Left lung (tissue), 10 donors: ENCODE measurements around the gene MCM7. TPM values are rescaled to one million over a fixed set of nuclear protein-coding genes. Genes with fewer than 3 reads are reported as not detected.
"Not testable (repeated sequence)": the region's sequence is repeated elsewhere in the genome, so short reads cannot be mapped to it uniquely, and the experiment has no call there.

ENCODE experiments used
- ATAC-seq: fragments of 200-7000 bp; cut with Tn5 transposase; one replicate; pipeline ENCODE4 v1.9.1; 2020; ENCODE audit warnings: moderate library complexity
- DNase-seq, 4 donors: peaks; one replicate each; pipeline ENCODE4 v3.0.0-alpha.2; 2013 to 2020
- H3K27ac ChIP-seq, 2 donors: fragments of 200-600 bp; sonication (generic) in 1 of 2; one replicate each; pipeline versions ENCODE4 v1.5.0 to v1.8.0; 2020 to 2021
- H3K27me3 ChIP-seq, 2 donors: fragments of 200-600 bp; sonication (generic) in 1 of 2; one replicate each; pipeline versions ENCODE4 v1.5.0 to v1.8.0; 2020 to 2021
- H3K36me3 ChIP-seq, 2 donors: fragments of 200-600 bp; sonication (generic) in 1 of 2; one replicate each; pipeline versions ENCODE4 v1.5.0 to v1.8.0; 2020 to 2021
- H3K4me1 ChIP-seq, 2 donors: fragments of 200-600 bp; one replicate each; pipeline ENCODE4 v1.8.0; 2021
- H3K4me3 ChIP-seq, 2 donors: fragments of 200-600 bp; sonication (generic) in 1 of 2; one replicate each; pipeline versions ENCODE4 v1.5.0 to v1.8.0; 2020 to 2021; ENCODE audit warnings: mild to moderate bottlenecking in 1 of 2
- H3K9me3 ChIP-seq, 2 donors: fragments of 200-600 bp; sonication (generic) in 1 of 2; one replicate each; pipeline versions ENCODE4 v1.5.0 to v1.8.0; 2020 to 2021
- CTCF ChIP-seq, 2 donors: fragments of 200-600 bp; sonication (generic) in 1 of 2; IDR thresholded peaks; one replicate each; pipeline versions ENCODE4 v1.5.0 to v1.8.0; 2021; ENCODE audit warnings: antibody characterized with exemption in 2 of 2
- intact Hi-C, 2 donors: fragments of 100-400 bp; cut with DNase I; formaldehyde crosslinking; loops; one replicate each; pipeline versions ENCODE4 v1.11.2 to v1.14.2; 2022
- polyA plus RNA-seq, 6 donors: library from polyadenylated mRNA; unstranded; fragments of 120-200 nt; gene quantifications; one replicate each; pipeline ENCODE4 v1.2.1, GENCODE V29; 2013; ENCODE audit not compliant: insufficient read length in 6 of 6
- total RNA-seq, 2 donors: library from RNA; stranded (reverse); fragmentation: NEBNext Ultra II Directional; extraction: Animal tissue kit (Norgen Biotek cat#: 25700); gene quantifications; one replicate each; pipeline ENCODE4 v1.2.1, GENCODE V29; 2021
- donor health status: DM: no; HTN: yes; CAD: no.
- donor health status: DM: no; HTN: no; CAD: no.

The MCM7 gene
- total and polyA plus RNA-seq, 8 donors, result 53.7 to 152 (median 137) TPM

DNA sequence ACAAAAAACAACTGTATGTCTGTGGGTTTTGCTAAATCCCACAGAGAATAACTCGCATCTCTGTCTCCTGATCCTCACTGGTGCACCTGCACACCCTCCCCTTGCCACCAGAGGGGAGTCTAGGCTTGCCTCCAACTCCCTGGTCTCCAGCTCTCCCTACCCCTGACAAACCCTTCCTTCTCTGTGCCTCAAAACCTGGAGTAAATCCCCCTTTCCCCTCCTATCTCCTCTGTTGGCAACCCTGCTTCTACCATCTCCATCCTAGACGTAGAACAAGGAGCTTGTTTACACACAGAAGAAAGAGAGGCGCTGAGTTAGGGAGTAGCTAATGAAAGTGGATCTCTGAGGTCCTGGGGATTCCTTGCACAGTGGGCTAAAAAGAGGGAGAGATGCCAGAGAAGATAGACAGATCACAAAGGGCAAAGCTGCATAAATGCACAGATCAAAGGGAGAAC lies 31.5 kb upstream of the MCM7 start:
- peaks cover 5 to 15% of the 10 kb centered on the region in 2 donors for H3K4me1 ChIP-seq
- H3K27ac ChIP-seq, result no peak overlapping the region
- ATAC-seq (peak; percentile 84), DNase-seq (peak in 3 of 4 donors; percentile 33 to 71 (median 63))
- intact Hi-C loops, result no loop called here
- TF ChIP-seq CTCF (IDR thresholded peaks at IDR 0.05), result peak; percentile 63 to 81
- no peaks in the 10 kb centered on the region for H3K27me3 ChIP-seq
- H3K4me3 ChIP-seq, result no peak overlapping the region
- no peaks in the 10 kb centered on the region for H3K36me3 ChIP-seq
- H3K9me3 ChIP-seq, result no peaks in the 10 kb centered on the region

GRCh38 chr7:100132126-100132525 lies 30.9 kb upstream of the MCM7 start:
- ATAC-seq, result no peak
- no peak for DNase-seq
- intact Hi-C loops, result no loop called here
- no peak for TF ChIP-seq CTCF (IDR thresholded peaks at IDR 0.05)
- Histone ChIP-seq H3K9me3 (no peaks in the 10 kb centered on the region), H3K36me3 (no peaks in the 10 kb centered on the region), H3K4me1 (peaks cover 5 to 17% of the 10 kb centered on the region in 2 donors), H3K4me3 (no peak overlapping the region), H3K27me3 (no peaks in the 10 kb centered on the region), H3K27ac (no peak overlapping the region)

- DNase-seq (peak; percentile 53 to 94 (median 76)), ATAC-seq (peak; percentile 32)
- intact Hi-C loops, result no loop called here
These were observed 29.6 kb upstream of the MCM7 start for GRCh38 chr7:100130608-100131453.

GRCh38 chr7:100130220-100130607 lies 29.0 kb upstream of the MCM7 start:
- H3K4me3 ChIP-seq, ATAC-seq, H3K9me3 ChIP-seq, H3K27me3 ChIP-seq, H3K27ac ChIP-seq, intact Hi-C loops, H3K36me3 ChIP-seq, DNase-seq: not testable (repeated sequence)
- peaks cover 5 to 30% of the 10 kb centered on the region in 2 donors for H3K4me1 ChIP-seq

More at GRCh38 chr7:100130608-100131453, 29.6 kb upstream of the MCM7 start:
- Histone ChIP-seq H3K36me3 (no peaks in the 10 kb centered on the region), H3K27me3 (no peaks in the 10 kb centered on the region), H3K4me3 (no peak overlapping the region), H3K9me3 (no peaks in the 10 kb centered on the region), H3K27ac (no peak overlapping the region), H3K4me1 (peaks cover 5 to 24% of the 10 kb centered on the region in 2 donors)
- TF ChIP-seq CTCF (IDR thresholded peaks at IDR 0.05), result peak; percentile 87 to 94

- peaks cover 5 to 39% of the 10 kb centered on the region in 2 donors for H3K4me1 ChIP-seq
These were observed 27.4 kb upstream of the MCM7 start for GRCh38 chr7:100128637-100128963.

More at GRCh38 chr7:100128637-100128963, 27.4 kb upstream of the MCM7 start:
- ATAC-seq (no peak), DNase-seq (no peak)
- no peak for TF ChIP-seq CTCF (IDR thresholded peaks at IDR 0.05)
- H3K27me3 ChIP-seq, result no peaks in the 10 kb centered on the region
- H3K9me3 ChIP-seq, result no peaks in the 10 kb centered on the region
- no peak overlapping the region for H3K4me3 ChIP-seq
- no peak overlapping the region for H3K27ac ChIP-seq
- intact Hi-C loops, result no loop called here
- H3K36me3 ChIP-seq, result no peaks in the 10 kb centered on the region
